ENCODE measurements around the gene CD3D.
A peak's percentile ranks its signal among the peaks of the same experiment; 100 is the strongest.
"Not testable (repeated sequence)": the region's sequence is repeated elsewhere in the genome, so short reads cannot be mapped to it uniquely, and the experiment has no call there.

Gene CD3D

DNA sequence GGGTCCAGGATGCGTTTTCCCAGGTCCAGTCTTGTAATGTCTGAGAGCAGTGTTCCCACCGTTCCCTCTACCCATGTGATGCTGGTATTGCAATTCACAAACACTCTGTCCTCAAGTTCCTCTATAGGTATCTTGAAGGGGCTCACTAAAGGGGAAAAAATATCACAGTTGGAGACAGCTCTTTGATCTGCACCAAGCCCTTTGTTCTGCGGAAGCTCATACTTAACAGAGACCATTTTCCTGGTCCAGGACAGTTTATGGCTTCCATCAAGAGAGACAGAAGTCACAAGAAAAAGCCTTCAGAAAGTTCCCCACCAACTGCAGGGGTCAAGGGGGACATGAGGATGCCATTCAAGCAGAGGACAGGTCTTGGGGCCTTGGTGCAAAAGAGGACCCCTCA lies 2.1 kb downstream of the CD3D start:
- DNase-seq (ENCODE audit: extremely low spot score, insufficient read length, low read depth): no peak
- no peak for FAIRE-seq

DNA sequence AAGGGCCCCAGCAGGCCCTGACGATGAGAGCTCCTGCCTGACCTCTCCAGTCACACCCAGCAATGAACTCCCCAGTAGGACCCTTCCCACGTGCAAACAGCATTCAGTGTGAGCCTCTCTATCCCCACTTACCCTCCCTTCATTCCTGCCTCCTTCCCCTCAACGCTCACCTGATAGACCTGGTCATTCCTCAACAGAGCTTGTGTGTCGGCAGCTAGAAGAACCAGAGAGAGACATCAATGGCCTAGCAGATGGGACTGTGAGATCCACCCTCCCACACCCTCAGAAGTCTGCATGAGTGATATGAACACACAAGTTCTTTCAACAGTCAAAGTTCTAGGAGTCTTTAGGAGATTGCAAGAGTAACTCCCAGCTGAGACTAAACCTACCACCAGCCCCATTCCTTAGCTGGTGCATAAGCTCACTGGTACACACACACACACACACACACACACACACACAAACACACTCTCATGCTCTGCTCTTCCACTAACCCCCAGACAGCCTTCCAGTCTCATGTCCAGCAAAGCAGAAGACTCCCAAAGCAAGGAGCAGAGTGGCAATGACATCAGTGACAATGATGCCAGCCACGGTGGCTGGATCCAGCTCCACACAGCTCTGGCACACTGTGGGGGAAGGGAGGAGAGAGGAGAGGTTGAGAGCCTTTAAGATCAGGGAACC lies 3.1 kb downstream of the CD3D start:
- DNase-seq (ENCODE audit: extremely low spot score, insufficient read length, low read depth) (no peak), FAIRE-seq (no peak)

DNA sequence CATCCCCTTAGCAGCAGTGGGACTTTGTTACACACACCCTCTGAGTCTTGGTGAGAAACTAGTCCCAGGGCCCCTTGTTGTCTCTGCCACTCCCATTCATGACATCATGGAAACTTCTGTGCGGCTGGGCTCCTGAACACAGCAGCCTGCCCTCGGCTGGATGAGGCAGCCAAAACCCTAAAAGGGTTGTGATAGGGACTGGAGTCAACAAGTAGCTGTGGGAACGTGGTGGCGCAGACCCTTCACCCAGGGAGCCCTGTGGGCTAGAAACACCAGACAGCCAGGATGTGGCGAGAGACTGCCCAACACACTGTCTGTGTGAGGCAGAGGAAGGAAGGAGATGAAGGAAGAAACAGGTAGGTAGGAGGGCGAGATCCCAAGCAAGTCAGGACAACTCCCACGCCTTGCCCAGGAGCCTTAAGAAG lies 3.9 kb downstream of the CD3D start:
- peak; percentile 32 for DNase-seq (ENCODE audit: extremely low spot score, insufficient read length, low read depth)
- FAIRE-seq: no peak

DNA sequence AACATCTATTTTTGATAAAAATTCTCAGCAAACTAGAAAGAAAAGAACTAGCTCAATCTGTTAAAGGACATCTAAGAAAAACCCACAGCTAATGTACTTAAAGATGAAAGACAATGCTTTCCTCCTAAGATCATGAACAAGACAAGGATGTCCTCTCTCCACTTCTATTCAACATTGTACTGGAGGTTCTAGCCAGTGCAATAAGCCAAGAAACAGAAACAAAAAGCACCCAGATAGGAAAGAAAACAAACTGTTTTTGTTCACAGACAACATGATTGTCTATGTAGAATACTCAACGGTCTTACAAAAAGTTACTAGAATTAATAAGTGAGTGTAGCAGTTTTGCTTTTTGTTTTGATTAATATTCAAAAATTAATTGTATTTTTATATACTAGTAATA lies 7.8 kb downstream of the CD3D start:
- FAIRE-seq: no peak
- no peak for DNase-seq (ENCODE audit: extremely low spot score, insufficient read length, low read depth)

DNA sequence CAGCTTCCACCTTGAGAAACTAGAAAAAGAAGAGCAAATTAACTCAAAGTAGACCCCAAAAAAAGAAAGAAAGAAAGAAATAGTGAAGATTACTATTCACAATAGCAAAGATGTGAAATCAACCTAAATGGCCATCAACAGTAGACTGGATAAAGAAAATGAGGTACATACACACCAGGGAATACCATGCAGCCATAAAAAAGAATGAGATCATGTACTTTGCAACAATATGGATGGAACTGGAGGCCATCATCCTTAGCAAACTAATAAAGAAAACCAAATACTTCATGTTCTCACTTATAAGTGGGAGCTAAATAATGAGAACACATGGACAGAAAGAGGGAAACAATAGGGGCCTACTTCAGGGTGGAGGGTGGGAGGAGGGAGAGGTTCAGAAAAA lies 13.8 kb downstream of the CD3D start:
- FAIRE-seq: no peak
- no peak for DNase-seq (ENCODE audit: extremely low spot score, insufficient read length, low read depth)

DNA sequence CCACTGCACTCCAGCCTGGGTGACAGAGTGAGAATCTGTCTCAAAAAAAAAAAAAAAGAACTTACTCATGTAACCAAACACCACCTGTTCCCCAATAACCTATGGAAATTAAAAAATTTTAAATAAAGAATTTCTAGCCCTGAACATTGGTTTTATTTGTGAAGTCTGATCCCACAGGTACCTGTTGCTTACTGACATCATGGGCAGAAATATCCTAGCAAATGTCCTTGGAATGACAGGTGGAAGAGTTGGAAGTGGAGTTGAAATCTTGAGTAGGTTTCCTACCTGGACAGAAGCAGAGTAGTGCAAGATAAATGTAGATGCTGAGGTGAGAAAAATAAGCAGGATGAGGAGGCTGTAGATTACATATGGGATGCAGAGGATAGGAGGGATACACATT lies 17.2 kb downstream of the CD3D start:
- DNase-seq (ENCODE audit: extremely low spot score, insufficient read length, low read depth): no peak
- no peak for FAIRE-seq

DNA sequence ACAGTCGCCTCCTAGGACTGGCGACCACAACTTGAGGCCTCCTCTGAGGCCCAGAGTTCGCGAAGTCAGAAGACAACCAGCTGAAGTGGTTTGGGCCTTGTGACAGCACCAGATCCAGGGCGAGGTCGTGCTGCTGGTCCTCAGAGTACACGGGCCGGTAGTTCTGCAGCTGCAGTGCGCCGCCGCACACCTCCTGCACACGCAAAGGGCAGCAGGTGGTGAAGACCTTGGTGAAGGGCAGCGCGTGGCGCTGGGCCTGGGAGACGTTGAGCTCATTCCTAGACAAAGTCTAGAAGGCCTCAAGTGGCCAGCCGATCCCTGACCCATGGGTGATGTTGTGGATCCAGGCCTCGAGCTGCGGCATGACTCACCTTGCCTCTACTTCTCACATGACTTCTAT lies 19.8 kb downstream of the CD3D start:
- DNase-seq (ENCODE audit: extremely low spot score, insufficient read length, low read depth) (no peak), FAIRE-seq (no peak)

DNA sequence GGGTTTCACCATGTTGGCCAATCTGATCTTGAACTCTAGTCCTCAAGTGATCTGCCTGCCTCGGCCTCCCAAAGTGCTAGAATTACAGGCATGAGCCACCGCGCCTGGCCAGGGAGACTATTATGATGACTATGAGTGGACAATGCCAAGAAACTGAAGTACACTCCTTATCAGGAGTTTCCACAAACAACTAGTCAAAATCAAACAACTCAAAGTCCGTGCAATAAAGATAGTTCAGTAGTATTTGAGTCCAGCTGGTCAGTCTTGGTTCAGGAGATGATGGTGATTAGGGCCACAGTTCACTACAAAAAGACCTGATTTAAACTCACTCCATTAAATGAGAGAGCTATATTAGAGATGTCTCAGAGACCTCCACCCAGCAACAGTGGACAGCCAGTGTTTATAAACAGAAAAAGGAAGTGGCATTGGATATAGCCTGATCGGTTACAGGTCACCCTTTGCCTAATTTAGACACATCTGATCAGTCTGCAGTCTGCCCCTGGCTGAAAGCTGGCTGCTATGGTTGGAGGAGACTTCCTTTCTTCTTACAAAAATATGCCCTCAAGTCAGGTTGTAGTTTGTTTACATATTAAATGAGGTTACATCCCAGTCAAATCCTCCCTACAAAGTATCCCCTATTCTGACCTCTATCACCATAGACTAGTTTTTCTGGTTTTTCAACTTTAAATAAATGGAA lies 21.0 kb downstream of the CD3D start:
- DNase-seq (ENCODE audit: extremely low spot score, insufficient read length, low read depth): no peak
- FAIRE-seq: peak; percentile 42

DNA sequence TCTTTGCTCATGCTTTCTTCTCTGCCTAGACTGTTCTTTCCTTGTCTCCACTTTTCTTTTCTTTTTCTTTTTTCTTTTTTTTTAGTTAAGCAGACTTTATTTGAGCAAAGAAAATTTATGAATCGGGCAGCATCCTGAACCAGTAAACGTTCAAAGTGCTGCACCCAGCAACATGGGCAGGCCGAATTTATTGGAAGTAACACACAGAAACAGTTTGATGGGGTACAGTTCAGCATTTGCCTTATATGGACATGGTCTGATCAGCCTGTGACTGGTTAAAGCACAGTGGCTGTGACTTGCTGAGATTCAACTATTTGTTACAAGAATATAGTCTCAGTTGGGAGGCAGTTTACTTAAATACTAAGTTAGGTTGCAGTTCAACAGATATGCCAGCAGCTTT lies 22.0 kb downstream of the CD3D start:
- FAIRE-seq (no peak), DNase-seq (ENCODE audit: extremely low spot score, insufficient read length, low read depth) (no peak)

DNA sequence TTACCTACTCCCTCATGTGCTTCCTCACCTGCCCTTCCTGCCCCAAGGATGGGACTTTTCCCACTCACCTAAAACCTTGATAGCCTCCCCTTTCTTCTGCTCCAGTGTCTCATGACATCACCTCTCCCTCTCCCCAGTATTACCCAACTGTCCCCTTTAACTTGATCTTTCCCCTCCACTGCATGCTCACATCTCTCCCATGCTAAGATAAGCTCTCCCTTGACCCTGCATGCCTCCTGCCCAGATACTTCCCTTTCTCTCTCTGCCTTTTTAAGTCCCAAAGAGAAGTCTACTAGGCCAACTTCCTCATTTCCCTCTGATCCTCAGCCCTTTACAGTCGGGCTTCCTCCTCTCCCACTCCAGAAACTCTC lies 23.2 kb downstream of the CD3D start:
- FAIRE-seq: no peak
- no peak for DNase-seq (ENCODE audit: extremely low spot score, insufficient read length, low read depth)

DNA sequence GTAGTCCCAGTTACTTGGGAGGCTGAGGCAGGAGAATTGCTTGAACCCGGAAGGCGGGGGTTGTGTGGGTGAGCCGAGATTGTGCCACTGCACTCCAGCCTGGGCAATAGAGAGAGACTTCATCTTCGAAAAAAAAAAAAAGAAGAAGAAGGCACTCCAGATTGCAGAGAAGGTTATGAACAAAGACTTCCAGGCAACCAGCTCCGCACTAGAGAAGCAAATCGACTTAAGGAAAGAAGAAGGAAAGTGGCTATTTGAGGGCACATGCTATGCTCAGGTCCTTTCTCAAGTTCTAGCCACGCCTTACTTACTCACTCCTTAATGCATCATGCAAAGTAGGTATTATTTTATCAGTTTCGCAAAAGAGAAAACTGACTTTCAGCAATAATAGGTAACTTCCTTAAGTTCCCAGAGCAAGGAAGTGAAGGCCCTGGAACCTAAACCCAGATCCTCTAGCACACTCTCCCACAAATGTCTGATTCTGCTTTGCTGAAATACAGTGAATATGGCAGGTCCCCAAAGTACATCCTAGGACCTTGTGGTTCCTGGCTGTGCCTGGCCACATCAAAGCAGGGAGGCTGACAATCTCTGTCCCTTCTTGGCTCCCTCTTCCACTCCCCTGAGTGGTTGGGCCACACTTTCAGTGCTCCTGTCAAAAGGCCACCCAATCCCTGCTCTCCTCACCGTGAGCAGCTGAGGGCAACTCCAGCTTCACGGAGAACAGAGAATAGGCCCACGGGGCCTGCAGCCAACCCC lies 23.7 kb downstream of the CD3D start:
- FAIRE-seq: no peak
- DNase-seq (ENCODE audit: extremely low spot score, insufficient read length, low read depth): no peak

DNA sequence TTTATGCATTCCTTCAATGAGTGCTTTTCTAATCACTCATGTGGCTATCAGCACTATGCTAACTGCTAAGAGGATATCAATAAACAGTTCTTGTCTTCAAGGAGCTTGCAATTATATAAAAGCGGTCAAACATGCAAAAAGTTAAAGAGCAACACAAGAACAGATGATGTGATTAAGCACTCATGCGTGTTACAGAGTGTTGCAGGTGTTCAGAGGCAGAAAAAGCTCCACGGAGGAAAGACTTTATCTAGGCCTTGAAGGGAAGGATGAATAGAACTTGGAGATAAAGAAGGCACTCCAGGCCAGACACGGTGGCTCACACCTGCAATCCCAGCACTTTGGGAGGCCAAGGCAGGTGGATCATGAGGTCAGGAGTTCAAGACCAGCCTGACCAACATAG lies 24.4 kb downstream of the CD3D start:
- FAIRE-seq (no peak), DNase-seq (ENCODE audit: extremely low spot score, insufficient read length, low read depth) (no peak)

DNA sequence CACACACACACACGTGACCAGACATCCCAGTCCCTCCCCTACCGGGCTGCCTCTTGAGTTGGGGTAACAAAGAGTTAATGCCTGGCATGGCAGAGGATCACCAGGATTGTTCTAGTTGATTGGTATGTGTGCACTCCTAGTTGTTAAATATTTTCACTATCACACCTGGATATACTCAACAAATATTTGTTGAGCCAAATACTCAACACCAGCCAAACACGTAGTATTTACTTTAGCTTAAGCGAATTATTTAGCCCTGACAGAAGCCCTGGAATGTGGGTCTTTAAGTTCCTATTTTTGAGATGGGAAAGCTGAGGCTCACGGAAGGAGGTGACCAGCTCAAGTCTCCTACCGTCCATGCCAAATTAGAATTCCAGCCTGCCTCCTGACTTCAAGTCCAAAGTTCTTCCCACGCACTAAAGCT lies 27.5 kb downstream of the CD3D start:
- no peak for FAIRE-seq
- no peak for DNase-seq (ENCODE audit: extremely low spot score, insufficient read length, low read depth)

DNA sequence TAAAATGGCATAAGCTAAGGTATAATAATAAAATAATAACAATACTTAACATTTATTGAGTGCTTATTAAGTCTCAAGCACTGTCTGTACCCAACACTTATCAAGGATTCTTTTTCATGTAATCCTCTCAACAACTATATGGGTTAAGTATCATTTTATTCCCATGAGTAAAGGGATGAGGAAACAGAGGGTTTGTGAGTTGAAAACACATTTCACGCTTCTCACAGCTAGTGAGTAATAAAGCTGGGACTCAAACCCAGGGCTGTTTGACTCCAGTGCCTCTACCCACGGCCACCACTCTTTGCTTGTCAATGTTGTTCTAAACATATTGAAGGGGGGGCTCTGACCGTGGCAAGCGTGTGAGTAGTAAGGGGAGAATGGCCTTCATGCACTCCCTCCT lies 29.3 kb downstream of the CD3D start:
- DNase-seq (ENCODE audit: extremely low spot score, insufficient read length, low read depth) (no peak), FAIRE-seq (no peak)

DNA sequence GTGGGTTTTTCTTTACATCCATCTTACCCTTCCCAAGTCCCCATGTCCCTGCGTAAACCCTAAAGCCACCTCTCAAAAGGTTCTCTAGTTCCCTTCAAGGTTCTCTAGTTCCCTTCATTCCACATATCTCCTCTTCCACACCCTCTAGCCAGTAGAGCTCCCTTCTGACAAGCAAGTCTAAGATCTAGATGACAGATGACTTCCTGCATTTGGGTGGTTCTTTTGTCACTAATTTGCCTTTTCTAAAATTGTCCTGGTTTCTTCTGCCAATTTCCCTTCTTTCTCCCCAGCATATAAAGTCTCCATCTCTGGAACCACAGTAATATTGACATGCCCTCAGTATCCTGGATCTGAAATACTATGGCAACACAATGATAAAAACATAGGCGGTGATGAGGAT lies 30.2 kb downstream of the CD3D start:
- DNase-seq (ENCODE audit: extremely low spot score, insufficient read length, low read depth) (no peak), FAIRE-seq (no peak)

DNA sequence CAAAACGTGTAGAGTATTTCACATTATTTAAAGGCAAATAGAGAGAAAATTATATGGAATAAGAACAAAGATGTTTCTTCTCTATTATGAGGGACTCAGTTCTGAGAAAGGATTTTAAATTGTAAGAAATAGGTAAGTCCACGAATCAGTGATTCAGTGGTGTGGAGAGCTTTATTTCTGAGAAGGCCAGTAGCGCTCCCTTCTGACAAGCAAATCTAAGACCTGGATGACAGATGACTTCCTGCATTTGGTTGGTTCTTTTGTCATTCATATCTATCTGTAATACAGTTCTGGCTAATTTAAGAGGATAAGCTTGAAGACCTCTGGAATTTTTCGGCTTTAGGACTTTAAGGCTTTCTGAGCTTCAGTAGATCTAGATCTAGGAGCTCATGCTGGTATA lies 31.0 kb downstream of the CD3D start:
- DNase-seq (ENCODE audit: extremely low spot score, insufficient read length, low read depth) (no peak), FAIRE-seq (no peak)

DNA sequence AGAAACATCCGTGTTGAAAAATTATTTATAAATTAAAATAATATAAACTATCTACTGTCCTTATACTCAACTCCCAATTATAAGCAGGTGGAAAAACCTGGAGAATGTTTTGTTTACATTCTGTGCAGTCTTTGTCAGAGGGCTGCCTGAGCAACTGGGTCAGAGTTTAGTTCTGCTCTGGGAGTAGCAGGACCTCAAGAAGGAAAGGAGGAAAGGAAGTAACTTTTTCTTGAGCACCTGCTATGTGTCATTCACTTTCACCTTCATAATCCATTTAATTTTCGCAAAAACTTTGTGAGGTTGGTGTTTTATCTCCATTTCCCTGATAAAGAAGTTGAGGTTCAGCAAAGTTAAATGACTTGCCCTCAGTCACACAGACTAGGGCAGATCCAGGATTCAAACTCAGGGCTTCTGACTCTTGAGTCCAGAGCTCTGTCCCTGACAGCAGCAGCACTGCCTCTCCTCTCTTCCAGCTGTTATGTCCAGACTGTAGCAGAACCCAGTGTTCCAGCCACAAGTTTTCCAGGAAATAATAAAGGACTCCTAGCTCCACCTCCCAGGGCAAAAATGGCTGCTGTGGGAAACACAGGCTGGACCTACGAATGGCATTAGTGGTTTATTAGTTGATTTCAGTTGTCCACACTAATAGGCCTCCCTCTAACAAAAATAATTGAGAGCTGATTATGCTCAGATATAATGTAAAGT lies 31.6 kb downstream of the CD3D start:
- DNase-seq (ENCODE audit: extremely low spot score, insufficient read length, low read depth) (no peak), FAIRE-seq (no peak)

DNA sequence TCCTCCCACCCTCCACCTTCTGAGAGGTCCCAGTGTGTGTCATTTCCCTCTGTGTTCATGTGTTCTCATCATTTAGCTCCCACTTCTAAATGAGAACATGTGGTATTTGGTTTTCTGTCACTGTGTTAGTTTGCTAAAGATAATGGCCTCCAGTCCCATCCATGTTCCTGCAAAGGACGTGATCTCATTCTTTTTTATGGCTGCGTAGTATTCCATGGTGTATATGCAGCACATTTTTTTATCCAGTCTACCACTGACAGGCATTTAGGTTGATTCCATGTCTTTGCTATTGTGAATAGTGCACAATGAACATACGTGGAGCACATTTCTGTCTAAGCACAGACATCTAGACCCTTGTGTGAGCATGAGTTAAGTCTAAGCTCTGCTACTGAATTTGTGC lies 32.2 kb downstream of the CD3D start:
- FAIRE-seq (no peak), DNase-seq (ENCODE audit: extremely low spot score, insufficient read length, low read depth) (no peak)

DNA sequence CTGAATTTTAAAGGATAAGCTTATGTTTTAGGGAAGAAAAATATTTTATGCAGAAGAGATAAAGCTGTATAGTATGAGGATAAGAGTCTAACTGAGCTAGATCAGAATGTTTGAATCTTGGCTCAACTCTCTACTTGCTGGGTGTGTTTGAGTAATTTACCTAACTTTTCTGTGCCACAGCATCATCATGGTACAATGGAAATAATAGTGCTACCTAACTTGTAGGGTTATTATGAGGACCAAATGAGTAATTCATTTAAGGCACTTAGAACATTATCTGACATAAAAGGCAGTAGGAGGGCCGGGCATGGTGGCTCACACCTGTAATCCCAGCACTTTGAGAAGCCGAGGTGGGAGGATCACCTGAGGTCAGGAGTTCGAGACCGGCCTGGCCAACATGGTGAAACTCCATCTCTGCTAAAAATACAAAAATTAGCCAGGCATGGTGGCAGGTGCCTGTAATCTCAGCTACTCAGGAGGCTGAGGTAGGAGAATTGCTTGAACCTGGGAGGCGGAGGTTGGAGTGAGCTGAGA lies 33.4 kb downstream of the CD3D start:
- FAIRE-seq; DNase-seq (ENCODE audit: extremely low spot score, insufficient read length, low read depth): not testable (repeated sequence)

DNA sequence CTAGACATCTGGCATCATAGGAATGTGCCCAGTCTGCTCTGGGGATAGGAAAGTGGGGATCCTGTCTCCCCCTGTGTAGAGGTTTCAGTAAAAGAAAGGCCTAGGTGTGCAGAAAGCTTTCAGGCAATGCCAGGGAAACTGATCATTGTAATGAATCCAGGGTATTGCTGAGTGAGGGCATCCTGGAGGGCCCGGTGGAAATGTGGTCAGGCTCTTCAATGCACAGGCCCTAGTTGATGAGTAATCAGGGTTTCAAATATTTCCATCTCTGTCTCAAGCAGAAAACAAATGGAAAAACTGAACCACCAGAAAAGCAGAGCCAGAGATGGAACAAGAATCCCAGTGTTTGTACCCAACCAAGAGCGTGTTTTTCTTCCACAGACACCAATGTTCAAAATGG lies 35.9 kb downstream of the CD3D start:
- DNase-seq (ENCODE audit: extremely low spot score, insufficient read length, low read depth): no peak

More for the DNA sequence above, 35.9 kb downstream of the CD3D start:
- no peak for FAIRE-seq

Data from GM18507 (cell line).